ENCODE results near the gene LMX1B.
"Not testable (repeated sequence)": the region's sequence is repeated elsewhere in the genome, so short reads cannot be mapped to it uniquely, and the experiment has no call there.

Gene LMX1B

GRCh38 chr9:126633881-126634558 lies 20.3 kb downstream of the LMX1B start:
- DNase-seq (ENCODE audit: low read depth, low spot score): no peak

- no peak for DNase-seq (ENCODE audit: low read depth, low spot score)
These were observed 21.3 kb downstream of the LMX1B start for GRCh38 chr9:126635061-126635460.

- DNase-seq (ENCODE audit: low read depth, low spot score): no peak
These were observed 22.1 kb downstream of the LMX1B start for GRCh38 chr9:126635661-126636439.

GRCh38 chr9:126636983-126637798 lies 23.5 kb downstream of the LMX1B start:
- no peak for DNase-seq (ENCODE audit: low read depth, low spot score)

- DNase-seq (ENCODE audit: low read depth, low spot score): peak; percentile 65
These were observed 24.9 kb downstream of the LMX1B start for GRCh38 chr9:126638571-126639132.

- no peak for DNase-seq (ENCODE audit: low read depth, low spot score)
These were observed 25.7 kb downstream of the LMX1B start for GRCh38 chr9:126639318-126640000.

GRCh38 chr9:126641118-126641851 lies 27.6 kb downstream of the LMX1B start:
- DNase-seq (ENCODE audit: low read depth, low spot score): no peak

- DNase-seq (ENCODE audit: low read depth, low spot score): no peak
These were observed 28.4 kb downstream of the LMX1B start for GRCh38 chr9:126642010-126642744.

- peak; percentile 57 for DNase-seq (ENCODE audit: low read depth, low spot score)
These were observed 29.1 kb downstream of the LMX1B start for GRCh38 chr9:126642839-126643238.

GRCh38 chr9:126643945-126644527 lies 30.3 kb downstream of the LMX1B start:
- DNase-seq (ENCODE audit: low read depth, low spot score): peak; percentile 55

- DNase-seq (ENCODE audit: low read depth, low spot score): no peak
These were observed 32.4 kb downstream of the LMX1B start for GRCh38 chr9:126646162-126646561.

GRCh38 chr9:126647585-126648411 lies 34.1 kb downstream of the LMX1B start:
- DNase-seq (ENCODE audit: low read depth, low spot score): no peak

- DNase-seq (ENCODE audit: low read depth, low spot score): no peak
These were observed 35.7 kb downstream of the LMX1B start for GRCh38 chr9:126649477-126649876.

GRCh38 chr9:126650404-126651341 lies 36.9 kb downstream of the LMX1B start:
- peak; percentile 83 for DNase-seq (ENCODE audit: low read depth, low spot score)

GRCh38 chr9:126652140-126652582 lies 38.4 kb downstream of the LMX1B start:
- DNase-seq (ENCODE audit: low read depth, low spot score): peak; percentile 96

- DNase-seq (ENCODE audit: low read depth, low spot score): no peak
These were observed 40.4 kb downstream of the LMX1B start for GRCh38 chr9:126654124-126654523.

- DNase-seq (ENCODE audit: low read depth, low spot score): not testable (repeated sequence)
These were observed 42.5 kb downstream of the LMX1B start for GRCh38 chr9:126656214-126656613.
